Measurements from ENCODE around the gene LGI1.

GRCh38 chr10:93755443-93756116 is 2.2 kb upstream of the LGI1 start:
- TF ChIP-seq CTCF (optimal IDR thresholded peaks at IDR 0.05 in 1 of 3, IDR thresholded peaks at IDR 0.05 in 1 of 3, conservative IDR thresholded peaks at IDR 0.05 in 1 of 3; ENCODE audit: extremely low read depth in 1 of 3, insufficient read depth in 2 of 3, low read length in 3 of 3) (no peak), EZH2 (IDR thresholded peaks at IDR 0.05; ENCODE audit: low read length) (no peak)

Data from keratinocyte (primary cell).